SK-N-SH (cell line): ENCODE data around the gene PITPNM1. TPM values are rescaled to one million over a fixed set of nuclear protein-coding genes. Genes with fewer than 3 reads are reported as not detected.

Experiments used
- CTCF ChIA-PET: fragments of 300-600, 350-600 bp; formaldehyde crosslinking; extraction: SDS; loops from one replicate; lab custom pipeline; 2021; lab: Yijun Ruan, JAX
- POLR2A ChIA-PET: fragments of 350-600 bp; sonication (Branson Sonifier 250); formaldehyde crosslinking; extraction: SDS; loops from one replicate; lab custom pipeline; 2020; ENCODE audit warnings: antibody characterized with exemption, inconsistent platforms; lab: Yijun Ruan, JAX
- DNase-seq: peaks from one replicate; pipeline ENCODE4 v3.0.0; 2012
- H2AFZ ChIP-seq: fragments of 200-600 bp; sonication (generic); 2 replicates; pipeline ENCODE4 v1.8.1; 2016; ENCODE audit warnings: antibody characterized with exemption, mild to moderate bottlenecking, low read depth
- H3F3A ChIP-seq: fragments of 200-600 bp; sonication (generic); replicated peaks from 2 replicates; pipeline ENCODE3; 2016; ENCODE audit warnings: antibody characterized with exemption, mild to moderate bottlenecking; ENCODE audit not compliant: insufficient read depth
- H3K27ac ChIP-seq, 2 experiments: fragments of 200-500 bp in 1 of 2; fragments of 200-600 bp in 1 of 2; sonication (Bioruptor generic) in 1 of 2; sonication (generic), shearing (Covaris generic) in 1 of 2; 2 replicates each; pipeline versions ENCODE4 v1.5.1 to v1.6.1; 2014 to 2016; ENCODE audit warnings: low read depth in 2 of 2, inconsistent platforms in 1 of 2, low read length in 1 of 2, mild to moderate bottlenecking in 1 of 2, mixed read lengths in 1 of 2
- H3K27me3 ChIP-seq: fragments of 200-600 bp; sonication (generic), shearing (Covaris generic); 2 replicates; pipeline ENCODE4 v1.6.1; 2016; ENCODE audit warnings: mixed run types; ENCODE audit not compliant: insufficient read depth
- H3K36me3 ChIP-seq, 2 experiments: fragments of 200-500 bp in 1 of 2; fragments of 200-600 bp in 1 of 2; sonication (Bioruptor generic) in 1 of 2; sonication (generic) in 1 of 2; replicated peaks in 1 of 2; 2 replicates each; pipeline versions ENCODE3 to v1.5.1; 2014 to 2016; ENCODE audit warnings: low read length in 1 of 2, mild to moderate bottlenecking in 1 of 2; ENCODE audit not compliant: insufficient read depth in 2 of 2, control insufficient read depth in 1 of 2
- H3K4me1 ChIP-seq, 2 experiments: fragments of 200-500 bp in 1 of 2; fragments of 200-600 bp in 1 of 2; sonication (Bioruptor generic) in 1 of 2; sonication (generic), shearing (Covaris generic) in 1 of 2; 2 replicates each; pipeline versions ENCODE4 v1.5.1 to v1.6.1; 2014 to 2016; ENCODE audit warnings: low read depth in 1 of 2, low read length in 1 of 2, mixed run types in 1 of 2; ENCODE audit not compliant: insufficient read depth in 2 of 2, control insufficient read depth in 1 of 2
- H3K4me2 ChIP-seq: fragments of 200-600 bp; sonication (generic), shearing (Covaris generic); 2 replicates; pipeline ENCODE4 v1.6.1; 2017; ENCODE audit warnings: mixed run types
- H3K4me3 ChIP-seq, 2 experiments: fragments of 200-500 bp in 1 of 2; fragments of 200-600 bp in 1 of 2; sonication (Bioruptor generic) in 1 of 2; sonication (generic), shearing (Covaris generic) in 1 of 2; 2 replicates each; pipeline versions ENCODE4 v1.5.1 to v1.8.1; 2014 to 2016; ENCODE audit warnings: low read depth in 2 of 2, inconsistent platforms in 1 of 2, low read length in 1 of 2, mild to moderate bottlenecking in 1 of 2, mixed read lengths in 1 of 2, moderate library complexity in 1 of 2
- H3K79me2 ChIP-seq: fragments of 200-600 bp; sonication (generic); 2 replicates; pipeline ENCODE4 v1.8.1; 2017; ENCODE audit warnings: mild to moderate bottlenecking; ENCODE audit not compliant: insufficient read depth
- H3K9ac ChIP-seq: fragments of 200-600 bp; sonication (generic); 2 replicates; pipeline ENCODE4 v1.6.1; 2017; ENCODE audit warnings: mixed run types
- H3K9me2 ChIP-seq: fragments of 200-600 bp; sonication (generic); 2 replicates; pipeline ENCODE4 v1.6.1; 2017; ENCODE audit warnings: mixed run types
- H3K9me3 ChIP-seq: fragments of 200-600 bp; sonication (generic); 2 replicates; pipeline ENCODE4 v1.6.1; 2017; ENCODE audit warnings: mixed run types, mild to moderate bottlenecking, moderate library complexity
- H4K20me1 ChIP-seq: fragments of 200-600 bp; sonication (generic); 2 replicates; pipeline ENCODE4 v1.6.1; 2017; ENCODE audit warnings: mild to moderate bottlenecking, mixed run types; ENCODE audit not compliant: insufficient read depth
- CHD2 ChIP-seq: fragments of 150-350 bp; IDR thresholded peaks from 2 replicates; pipeline ENCODE4 v1.6.1; 2018; ENCODE audit warnings: low read length; ENCODE audit not compliant: partially characterized antibody
- CTCF ChIP-seq: fragments of 200-600 bp; sonication (generic); IDR thresholded peaks from 2 replicates; pipeline ENCODE4 v1.6.1; 2017; ENCODE audit warnings: antibody characterized with exemption, mild to moderate bottlenecking, moderate library complexity
- ELF1 ChIP-seq: IDR thresholded peaks from 2 replicates; pipeline ENCODE4 v1.4.0; 2012
- FOSL2 ChIP-seq: IDR thresholded peaks from 2 replicates; pipeline ENCODE4 v1.4.0; 2012; ENCODE audit warnings: low read depth, mild to moderate bottlenecking, moderate library complexity, borderline replicate concordance
- FOXJ3 ChIP-seq: sonication (generic); formaldehyde crosslinking; IDR thresholded peaks from 2 replicates; pipeline ENCODE4 v1.5.1; 2020; ENCODE audit warnings: mild to moderate bottlenecking, missing genetic modification reagents
- FOXM1 ChIP-seq: IDR thresholded peaks from 2 replicates; pipeline ENCODE4 v1.4.0; 2012; ENCODE audit warnings: low read depth, mild to moderate bottlenecking
- JUND ChIP-seq: IDR thresholded peaks from 2 replicates; pipeline ENCODE4 v1.4.0; 2012
- MEF2A ChIP-seq: IDR thresholded peaks from 2 replicates; pipeline ENCODE4 v1.4.0; 2012; ENCODE audit warnings: low read depth, borderline replicate concordance
- MXI1 ChIP-seq: IDR thresholded peaks from 2 replicates; pipeline ENCODE4 v1.6.1; 2012; ENCODE audit warnings: mild to moderate bottlenecking, low read depth, low read length, improper control_type of control experiment
- NRF1 ChIP-seq: IDR thresholded peaks from 2 replicates; pipeline ENCODE4 v1.6.1; 2012; ENCODE audit warnings: low read depth, mild to moderate bottlenecking, low read length
- PBX3 ChIP-seq: IDR thresholded peaks from 2 replicates; pipeline ENCODE4; 2012
- RCOR1 ChIP-seq: fragments of 150-350 bp; IDR thresholded peaks from 2 replicates; pipeline ENCODE4 v1.6.1; 2017; ENCODE audit warnings: antibody characterized with exemption, low read length
- RFX5 ChIP-seq: IDR thresholded peaks from 2 replicates; pipeline ENCODE4 v1.6.1; 2012; ENCODE audit warnings: mild to moderate bottlenecking, improper control_type of control experiment, low read length
- RXRA ChIP-seq: IDR thresholded peaks from 2 replicates; pipeline ENCODE4 v1.4.0; 2012; ENCODE audit warnings: low read depth, mild to moderate bottlenecking, borderline replicate concordance
- SIN3A ChIP-seq: IDR thresholded peaks from 2 replicates; pipeline ENCODE4 v1.6.1; 2012; ENCODE audit warnings: low read depth, mild to moderate bottlenecking, low read length, moderate library complexity, borderline replicate concordance
- SMC3 ChIP-seq: IDR thresholded peaks from 2 replicates; pipeline ENCODE4 v1.6.1; 2012; ENCODE audit warnings: low read depth, low read length, improper control_type of control experiment
- TAF1 ChIP-seq: IDR thresholded peaks from 2 replicates; pipeline ENCODE4 v1.6.1; 2012; ENCODE audit warnings: low read depth, mild to moderate bottlenecking, low read length, moderate library complexity, borderline replicate concordance
- TCF12 ChIP-seq: IDR thresholded peaks from 2 replicates; pipeline ENCODE4 v1.4.0; 2012
- TEAD4 ChIP-seq: IDR thresholded peaks from 2 replicates; pipeline ENCODE4 v1.4.0; 2012; ENCODE audit warnings: mild to moderate bottlenecking, borderline replicate concordance; ENCODE audit not compliant: insufficient read depth
- USF2 ChIP-seq: fragments of 150-350 bp; IDR thresholded peaks from 2 replicates; pipeline ENCODE4 v1.6.1; 2017; ENCODE audit warnings: antibody characterized with exemption, low read length, low read depth, borderline replicate concordance
- YY1 ChIP-seq: IDR thresholded peaks from 2 replicates; pipeline ENCODE4 v1.4.0; 2012; ENCODE audit warnings: low read depth, mild to moderate bottlenecking
- WGBS: methylation state at CpG from one replicate; pipeline ENCODE4 v1.1.6; 2017; ENCODE audit warnings: low lambda C conversion rate; 5-methylcytosine and 5-hydroxymethylcytosine counted together
- polyA plus RNA-seq, 3 experiments: library from polyadenylated mRNA; depleted of rRNA; stranded (reverse); fragments of >200 nt; gene quantifications; 2 replicates each; pipeline ENCODE4 v1.2.3, GENCODE V29; 2012

PITPNM1 gene
- polyA plus RNA-seq, 1 of the 3 experiments (the other 2 are of a cell fraction): 24.2 TPM

GRCh38 chr11:67458266-67458665 lies 46.9 kb downstream of the PITPNM1 start:
- Histone ChIP-seq H3K36me3 (no peaks in the 10 kb centered on the region), H3K4me3 (no peak overlapping the region), H2AFZ (no peak overlapping the region), H3K4me2 (no peak overlapping the region), H4K20me1 (no peaks in the 10 kb centered on the region), H3K4me1 (no peaks in the 10 kb centered on the region), H3K9ac (no peak overlapping the region), H3K27me3 (no peaks in the 10 kb centered on the region), H3F3A (peaks cover 8% of the 10 kb centered on the region), H3K79me2 (no peaks in the 10 kb centered on the region), H3K9me3 (no peaks in the 10 kb centered on the region), H3K27ac (no peak overlapping the region), H3K9me2 (no peaks in the 10 kb centered on the region)
- DNase-seq: no peak
- POLR2A ChIA-PET: no interaction called here
- CTCF ChIA-PET: interaction anchor here (1.3 to 1.6 kb wide), 2 partner anchors 11 to 75 kb away, joined by 3 to 5 read pairs; partner anchors contain the start of gene TMEM134
- TF ChIP-seq TCF12 (no peak), SIN3A (no peak), USF2 (no peak), YY1 (no peak), CHD2 (no peak), TAF1 (no peak)
- WGBS: 93% methylated on average over 16 of the region's 19 CpGs

- H3K27ac ChIP-seq: no peak overlapping the region
- H3K9me3 ChIP-seq: no peaks in the 10 kb centered on the region
- no peaks in the 10 kb centered on the region for H3K79me2 ChIP-seq
- ChIA-PET POLR2A (no interaction called here), CTCF (interaction anchor here (1.6 kb wide), 1 partner anchor 12 kb away, joined by 5 read pairs; the partner anchor contains the start of gene TMEM134)
- no peaks in the 10 kb centered on the region for H4K20me1 ChIP-seq
- H3K9ac ChIP-seq: no peak overlapping the region
- WGBS: 77% methylated on average over 11 of the region's 12 CpGs
- no peak for DNase-seq
- H3K36me3 ChIP-seq: no peaks in the 10 kb centered on the region
- H3K4me3 ChIP-seq: no peak overlapping the region
- no peak overlapping the region for H3K4me2 ChIP-seq
- peaks cover 8% of the 10 kb centered on the region for H3F3A ChIP-seq
- peaks cover 0 to 1% of the 10 kb centered on the region in 2 experiments; a peak in 1 of 4 replicates for H3K4me1 ChIP-seq
- TF ChIP-seq FOSL2 (no peak), USF2 (no peak), CHD2 (no peak), TAF1 (no peak), CTCF (no peak), ELF1 (no peak), MXI1 (no peak), TEAD4 (no peak), RXRA (no peak), SMC3 (no peak), RFX5 (no peak), PBX3 (no peak), RCOR1 (no peak), YY1 (no peak), JUND (no peak), FOXM1 (no peak), NRF1 (no peak), MEF2A (no peak), FOXJ3 (CRISPR knock-in tag) (no peak)
- no peaks in the 10 kb centered on the region for H3K27me3 ChIP-seq
- H3K9me2 ChIP-seq: no peaks in the 10 kb centered on the region
- no peak overlapping the region for H2AFZ ChIP-seq
Measured at GRCh38 chr11:67457453-67457852, 47.7 kb downstream of the PITPNM1 start.
